T-helper 1 cell treated with Interleukin-12 subunit alpha and Interleukin-12 subunit beta and Interleukin-4 antibody, amounts not matched to agents 30 ng/mL and 1 ng/mL, for 36 hours (primary cell): ENCODE results near the gene CABCOCO1. TPM values are rescaled to one million over a fixed set of nuclear protein-coding genes. Genes with fewer than 3 reads are reported as not detected.

ENCODE experiments used
- intact Hi-C: fragments of 100-400 bp; cut with micrococcal nuclease; formaldehyde crosslinking; loops from one replicate; pipeline ENCODE4 v1.15.1; 2024
- total RNA-seq: library from RNA; stranded (reverse); gene quantifications from 2 replicates; pipeline ENCODE4 v1.2.3, GENCODE V29; 2022

The CABCOCO1 gene
- not detected in 2 replicates for total RNA-seq

DNA sequence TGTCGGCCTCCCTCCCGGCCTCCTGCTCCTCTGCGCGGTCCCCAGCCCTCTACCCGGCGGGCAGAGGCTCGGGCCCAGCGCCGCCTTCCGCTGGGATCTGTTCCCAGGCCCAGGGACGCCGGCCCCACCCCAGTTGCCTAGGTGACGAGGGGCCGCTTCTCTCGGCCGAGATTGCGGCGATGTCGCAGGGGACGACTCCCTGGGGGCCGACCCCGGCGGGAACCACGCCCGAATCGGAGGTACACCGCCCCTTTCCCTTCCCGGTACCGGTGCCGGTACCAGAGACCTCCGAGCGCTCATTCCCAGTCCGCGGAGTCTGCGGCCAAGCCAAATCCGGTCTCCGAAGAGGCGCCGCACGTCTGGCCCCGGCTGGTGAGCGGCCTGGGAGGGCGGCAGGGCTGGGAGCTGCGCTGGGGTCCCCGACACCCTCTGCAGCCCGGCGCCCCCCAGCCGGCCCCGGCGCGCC lies at the start of gene CABCOCO1:
Gene CABCOCO1 (plus strand): TSS at position 136 of the 466 bp plus-strand sequence. CDS start 44 bp downstream, at position 180.
- intact Hi-C loops, result no loop called here

DNA sequence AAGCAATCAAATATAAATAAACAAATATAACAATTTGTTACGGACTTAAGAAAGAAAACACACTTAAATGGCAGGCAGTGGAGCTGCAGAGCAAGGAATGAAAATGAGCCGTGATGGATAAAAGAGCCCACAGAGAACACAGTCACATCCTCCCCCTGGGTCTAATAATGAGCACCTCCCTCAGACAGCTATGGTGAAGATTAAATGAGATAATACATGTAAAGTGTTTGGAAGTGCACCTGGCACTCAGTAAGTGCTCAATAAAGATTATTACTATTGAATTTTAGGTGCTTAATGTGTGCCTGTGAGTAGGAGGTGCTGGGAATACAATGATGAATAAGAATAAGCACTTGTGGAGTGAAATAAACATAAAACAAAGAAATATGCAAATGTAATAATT lies 49.1 kb upstream of the CABCOCO1 start:
- intact Hi-C loops, result no loop called here

- intact Hi-C loops, result no loop called here
Observed at GRCh38 chr10:61616611-61617010, 46.1 kb upstream of the CABCOCO1 start.

GRCh38 chr10:61617180-61617579 lies 45.5 kb upstream of the CABCOCO1 start:
- intact Hi-C loops, result no loop called here

GRCh38 chr10:61617586-61617985 lies 45.1 kb upstream of the CABCOCO1 start:
- intact Hi-C loops, result no loop called here

DNA sequence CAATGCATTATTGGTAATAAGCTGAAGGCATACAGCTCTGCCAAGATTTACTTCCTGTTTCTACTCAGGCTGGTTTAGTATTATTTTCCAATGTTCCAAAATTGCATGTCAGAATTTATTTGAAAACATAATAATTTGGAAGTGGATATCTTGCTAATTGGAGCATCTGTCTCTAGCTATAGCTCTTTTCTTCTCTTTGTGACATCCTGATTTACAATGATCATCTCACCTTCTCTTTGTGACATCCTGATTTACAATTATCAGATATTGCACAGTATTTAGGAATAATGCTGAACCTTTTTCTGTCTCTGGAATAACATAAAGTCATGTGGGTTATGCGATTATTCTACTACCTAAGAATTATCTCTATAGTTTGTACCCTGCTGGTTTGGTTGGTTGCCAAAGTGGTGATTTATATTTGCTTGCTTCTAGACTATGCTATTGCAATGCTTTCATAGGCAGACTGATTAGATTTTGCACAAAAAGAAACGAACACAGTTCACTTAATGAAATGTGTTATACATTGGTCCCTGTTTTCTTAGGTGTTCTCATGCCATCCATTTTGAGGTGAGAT lies 44.3 kb upstream of the CABCOCO1 start:
- intact Hi-C loops, result no loop called here

- intact Hi-C loops, result no loop called here
Observed at GRCh38 chr10:61620506-61620905, 42.2 kb upstream of the CABCOCO1 start.

DNA sequence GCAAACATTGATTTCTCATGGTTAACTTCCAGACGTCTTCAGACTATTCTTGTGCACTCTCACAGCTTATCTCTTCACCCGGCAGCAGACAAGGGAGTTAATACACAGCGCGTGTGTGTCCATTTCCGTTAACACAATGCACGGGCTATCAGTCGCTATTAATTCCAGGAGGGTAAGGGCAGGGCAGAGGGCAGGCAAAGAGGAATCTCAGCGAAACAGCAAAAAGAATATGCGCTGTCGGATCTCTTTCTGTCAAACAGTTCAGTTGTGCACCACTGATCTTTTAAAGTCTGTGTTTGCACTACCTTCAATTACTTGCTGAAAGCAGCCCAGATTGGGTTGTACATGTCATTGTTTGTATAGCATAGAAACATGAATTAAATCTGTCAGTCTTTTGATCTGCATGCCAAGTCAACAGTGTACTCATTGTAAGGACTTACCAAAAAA lies 41.1 kb upstream of the CABCOCO1 start:
- intact Hi-C loops, result no loop called here

GRCh38 chr10:61623161-61623560 lies 39.6 kb upstream of the CABCOCO1 start:
- intact Hi-C loops, result no loop called here

DNA sequence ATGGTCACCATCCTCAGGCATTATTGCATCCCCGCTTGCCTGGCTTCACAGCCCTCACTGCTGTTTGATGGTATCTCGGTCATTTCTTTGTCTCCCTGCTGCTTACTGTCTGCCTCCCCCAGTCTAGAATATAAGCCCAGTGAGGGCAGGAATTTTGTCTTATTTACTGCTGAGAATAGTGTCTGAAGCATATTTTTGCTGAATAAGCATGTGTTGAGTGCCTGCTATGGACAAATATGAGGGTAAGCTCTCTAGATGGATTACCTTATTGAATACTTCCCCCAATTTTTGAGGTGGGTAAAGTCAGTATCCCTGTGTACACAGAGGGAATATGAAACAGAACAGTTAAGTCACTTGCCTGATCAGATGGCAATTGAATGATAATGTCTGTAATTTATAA lies 36.5 kb upstream of the CABCOCO1 start:
- intact Hi-C loops, result no loop called here

GRCh38 chr10:61627266-61627665 lies 35.5 kb upstream of the CABCOCO1 start:
- intact Hi-C loops, result no loop called here

- intact Hi-C loops, result no loop called here
Observed at GRCh38 chr10:61628151-61628874, 34.4 kb upstream of the CABCOCO1 start.

GRCh38 chr10:61628875-61629513 lies 33.7 kb upstream of the CABCOCO1 start:
- intact Hi-C loops, result no loop called here

GRCh38 chr10:61629576-61629975 lies 33.2 kb upstream of the CABCOCO1 start:
- intact Hi-C loops, result no loop called here

- intact Hi-C loops, result no loop called here
Observed at GRCh38 chr10:61632057-61632670, 30.6 kb upstream of the CABCOCO1 start.

- intact Hi-C loops, result no loop called here
Observed at GRCh38 chr10:61633665-61634064, 29.1 kb upstream of the CABCOCO1 start.

GRCh38 chr10:61634746-61635145 lies 28.0 kb upstream of the CABCOCO1 start:
- intact Hi-C loops, result no loop called here

- intact Hi-C loops, result no loop called here
Observed at GRCh38 chr10:61635471-61635870, 27.3 kb upstream of the CABCOCO1 start.

GRCh38 chr10:61635932-61636331 lies 26.8 kb upstream of the CABCOCO1 start:
- intact Hi-C loops, result no loop called here

DNA sequence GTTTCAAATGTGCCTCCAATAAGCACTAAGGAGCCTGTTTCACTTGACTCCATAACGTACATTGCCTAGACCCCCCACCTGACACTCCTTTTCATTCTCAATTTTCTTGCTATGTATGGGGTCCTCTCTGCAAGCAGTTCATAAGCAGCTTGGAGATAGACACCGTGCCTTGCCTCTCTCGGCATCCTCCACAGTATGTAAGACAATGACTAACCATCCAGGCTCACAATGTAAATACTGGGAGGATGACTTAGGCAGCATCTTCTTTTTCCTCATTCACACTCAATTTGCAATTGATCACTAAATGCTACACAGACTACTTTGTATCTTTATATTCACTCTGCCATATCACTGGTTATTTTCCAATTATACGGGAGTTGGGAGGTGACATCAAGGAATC lies 22.8 kb upstream of the CABCOCO1 start:
- intact Hi-C loops, result no loop called here

DNA sequence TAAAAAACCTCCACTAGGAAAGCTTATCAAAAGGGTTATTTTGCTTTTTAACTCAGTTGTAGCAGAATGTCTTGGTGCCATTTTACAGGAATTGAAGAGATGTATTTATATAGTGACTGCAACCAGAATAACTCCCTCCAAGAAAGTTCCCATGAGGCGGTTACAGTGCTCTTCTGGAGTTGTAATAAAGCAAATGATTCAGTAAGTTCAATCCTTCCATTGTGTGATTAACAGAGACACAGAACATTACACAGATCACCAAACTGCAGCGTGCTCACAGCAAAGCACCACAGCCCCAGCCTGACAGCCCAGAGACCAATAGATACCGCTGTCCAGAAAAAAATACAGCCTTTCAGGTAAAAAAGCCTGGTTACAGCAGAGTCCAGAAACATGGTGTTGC lies 21.9 kb upstream of the CABCOCO1 start:
- intact Hi-C loops, result no loop called here

DNA sequence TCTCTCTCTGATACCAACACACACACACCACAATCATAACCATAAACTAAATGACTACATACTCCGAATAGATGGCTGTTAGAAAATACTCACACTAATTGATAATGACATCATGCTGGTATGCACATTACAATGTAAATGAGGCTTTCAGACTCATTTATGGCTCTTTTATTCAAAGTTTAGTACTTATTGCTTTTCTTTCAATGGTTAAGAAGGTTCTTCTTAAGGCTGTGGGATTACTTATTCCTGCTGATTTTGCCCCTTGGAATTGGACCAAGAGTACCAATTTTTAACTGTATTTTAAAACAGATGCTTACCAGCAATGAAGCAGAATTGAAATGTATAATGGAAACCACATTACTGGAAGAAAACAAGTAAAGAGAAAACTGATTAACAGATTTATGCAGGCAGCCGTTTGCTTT lies 20.6 kb upstream of the CABCOCO1 start:
- intact Hi-C loops, result no loop called here
